Activated T-helper 17 cell treated with anti-CD3 and anti-CD28 coated beads, Interleukin-2, amount 50 U/mL, for 72 hours (primary cell): ENCODE results near the gene AGTRAP. TPM values are rescaled to one million over a fixed set of nuclear protein-coding genes. Genes with fewer than 3 reads are reported as not detected.

Experiments used
- ATAC-seq: fragments of 150-1000 bp; cut with Tn5 transposase; replicated peaks from 2 replicates; pipeline ENCODE4 v1.10.0; 2021; ENCODE audit warnings: mild to moderate bottlenecking, moderate library complexity
- H3K27ac Mint-ChIP-seq: one replicate; pipeline ENCODE4 v1.8.0; 2022; ENCODE audit warnings: mixed read lengths
- H3K27me3 Mint-ChIP-seq: one replicate; pipeline ENCODE4 v1.8.0; 2022; ENCODE audit warnings: mixed read lengths
- H3K36me3 Mint-ChIP-seq: one replicate; pipeline ENCODE4 v1.8.0; 2022; ENCODE audit warnings: low read depth, mild to moderate bottlenecking, mixed read lengths
- H3K4me1 Mint-ChIP-seq: one replicate; pipeline ENCODE4 v1.8.0; 2022; ENCODE audit warnings: mixed read lengths
- H3K4me3 Mint-ChIP-seq: one replicate; pipeline ENCODE4 v1.8.0; 2022; ENCODE audit warnings: mild to moderate bottlenecking, mixed read lengths
- H3K9me3 Mint-ChIP-seq: one replicate; pipeline ENCODE4 v1.8.0; 2022; ENCODE audit warnings: mixed read lengths
- total RNA-seq, 2 donors: library from RNA; stranded (reverse); gene quantifications; one replicate each; pipeline ENCODE4 v1.2.3, GENCODE V29; 2022

Gene AGTRAP
- total RNA-seq, 2 donors from 2014 or later = 7.5 to 14.3 TPM

- ATAC-seq = no peak
Measured at GRCh38 chr1:11797525-11798216, 61.7 kb downstream of the AGTRAP start.

GRCh38 chr1:11799099-11799498 lies 63.2 kb downstream of the AGTRAP start:
- Mint-ChIP-seq H3K9me3 (no peaks in the 10 kb centered on the region), H3K27ac (no peak overlapping the region), H3K27me3 (no peaks in the 10 kb centered on the region), H3K4me3 (no peak overlapping the region), H3K36me3 (peaks cover 72% of the 10 kb centered on the region), H3K4me1 (peaks cover 8% of the 10 kb centered on the region)
- no peak for ATAC-seq

More at GRCh38 chr1:11797525-11798216, 61.7 kb downstream of the AGTRAP start:
- H3K4me3 Mint-ChIP-seq = no peak overlapping the region
- peaks cover 65% of the 10 kb centered on the region for H3K36me3 Mint-ChIP-seq
- no peaks in the 10 kb centered on the region for H3K4me1 Mint-ChIP-seq
- H3K9me3 Mint-ChIP-seq = no peaks in the 10 kb centered on the region
- no peaks in the 10 kb centered on the region for H3K27me3 Mint-ChIP-seq
- H3K27ac Mint-ChIP-seq = no peak overlapping the region

GRCh38 chr1:11799896-11800295 lies 64.0 kb downstream of the AGTRAP start:
- H3K4me1 Mint-ChIP-seq = peaks cover 12% of the 10 kb centered on the region
- no peak for ATAC-seq
- H3K36me3 Mint-ChIP-seq = peaks cover 65% of the 10 kb centered on the region
- no peak overlapping the region for H3K27ac Mint-ChIP-seq
- no peaks in the 10 kb centered on the region for H3K9me3 Mint-ChIP-seq
- H3K4me3 Mint-ChIP-seq = no peak overlapping the region
- no peaks in the 10 kb centered on the region for H3K27me3 Mint-ChIP-seq

GRCh38 chr1:11800391-11800755 lies 64.4 kb downstream of the AGTRAP start:
- no peak overlapping the region for H3K4me3 Mint-ChIP-seq
- no peak for ATAC-seq
- H3K9me3 Mint-ChIP-seq = no peaks in the 10 kb centered on the region
- H3K27me3 Mint-ChIP-seq = no peaks in the 10 kb centered on the region
- peaks cover 62% of the 10 kb centered on the region for H3K36me3 Mint-ChIP-seq
- peaks cover 12% of the 10 kb centered on the region for H3K4me1 Mint-ChIP-seq
- H3K27ac Mint-ChIP-seq = peak overlapping the region; percentile 12

Other genes starting within 250 kb of the AGTRAP start
- gene FBXO2, start 81.7 kb upstream of the AGTRAP start, total RNA-seq = 1 to 10 TPM; 1.3 to 4.0 TPM
- gene FBXO44, start 81.3 kb upstream of the AGTRAP start, total RNA-seq = 10 to 100 TPM; 13.8 to 21.7 TPM
- 1 to 10 TPM; 2.0 to 6.2 TPM for gene FBXO6, start 71.9 kb upstream of the AGTRAP start, total RNA-seq
- gene MAD2L2, start 55.0 kb upstream of the AGTRAP start, total RNA-seq = 10 to 100 TPM; 63.1 to 63.3 TPM
- under 1 TPM; 0.04 to 0.13 TPM for gene DRAXIN, start 44.4 kb upstream of the AGTRAP start, total RNA-seq
- gene C1orf167, start 26.1 kb downstream of the AGTRAP start, total RNA-seq = not detected
- 10 to 100 TPM; 13.3 to 16.2 TPM for gene MTHFR, start 69.8 kb downstream of the AGTRAP start, total RNA-seq
- gene CLCN6, start 70.1 kb downstream of the AGTRAP start, total RNA-seq = 10 to 100 TPM; 11.3 to 18.2 TPM
- gene NPPA, start 111.6 kb downstream of the AGTRAP start, total RNA-seq = not detected
- not detected for gene NPPB, start 122.8 kb downstream of the AGTRAP start, total RNA-seq
- gene KIAA2013, start 190.3 kb downstream of the AGTRAP start, total RNA-seq = 10 to 100 TPM; 15.6 to 32.2 TPM
- 10 to 100 TPM; 18.1 to 36.1 TPM for gene PLOD1, start 198.6 kb downstream of the AGTRAP start, total RNA-seq
- gene MFN2, start 244.3 kb downstream of the AGTRAP start, total RNA-seq = 10 to 100 TPM; 46.5 to 70.1 TPM